ENCODE data around the gene OLIG3.

The OLIG3 gene

GRCh38 chr6:137472641-137473137 is 21.5 kb downstream of the OLIG3 start:
- no peaks in the 10 kb centered on the region for H3K36me3 ChIP-seq (ENCODE audit: low read depth)
- H3K27me3 ChIP-seq (ENCODE audit: insufficient read depth, poor library complexity, severe bottlenecking) = peaks cover 28% of the 10 kb centered on the region
- no peak for DNase-seq (ENCODE audit: low spot score)
- ATAC-seq (ENCODE audit: low read depth) = no peak
- no peak overlapping the region for H3K4me3 ChIP-seq (ENCODE audit: severe bottlenecking)
- H3K27ac ChIP-seq (ENCODE audit: poor library complexity, severe bottlenecking) = no peak overlapping the region
- H3K4me1 ChIP-seq (ENCODE audit: insufficient read depth, poor library complexity, severe bottlenecking) = no peaks in the 10 kb centered on the region
- H3K9me3 ChIP-seq (ENCODE audit: severe bottlenecking) = no peaks in the 10 kb centered on the region
- no peak for TF ChIP-seq CTCF (IDR thresholded peaks at IDR 0.05; ENCODE audit: poor library complexity, severe bottlenecking)

GRCh38 chr6:137471986-137472385 is 22.2 kb downstream of the OLIG3 start:
- Histone ChIP-seq H3K4me3 (ENCODE audit: severe bottlenecking) (no peak overlapping the region), H3K9me3 (ENCODE audit: severe bottlenecking) (no peaks in the 10 kb centered on the region), H3K27me3 (ENCODE audit: insufficient read depth, poor library complexity, severe bottlenecking) (peaks cover 28% of the 10 kb centered on the region), H3K27ac (ENCODE audit: poor library complexity, severe bottlenecking) (no peak overlapping the region), H3K36me3 (ENCODE audit: low read depth) (no peaks in the 10 kb centered on the region), H3K4me1 (ENCODE audit: insufficient read depth, poor library complexity, severe bottlenecking) (no peaks in the 10 kb centered on the region)
- no peak for DNase-seq (ENCODE audit: low spot score)
- no peak for ATAC-seq (ENCODE audit: low read depth)
- TF ChIP-seq CTCF (IDR thresholded peaks at IDR 0.05; ENCODE audit: poor library complexity, severe bottlenecking) = no peak

- Histone ChIP-seq H3K36me3 (ENCODE audit: low read depth) (no peaks in the 10 kb centered on the region), H3K27ac (ENCODE audit: poor library complexity, severe bottlenecking) (no peak overlapping the region), H3K4me3 (ENCODE audit: severe bottlenecking) (no peak overlapping the region), H3K9me3 (ENCODE audit: severe bottlenecking) (no peaks in the 10 kb centered on the region), H3K4me1 (ENCODE audit: insufficient read depth, poor library complexity, severe bottlenecking) (no peaks in the 10 kb centered on the region), H3K27me3 (ENCODE audit: insufficient read depth, poor library complexity, severe bottlenecking) (peaks cover 32% of the 10 kb centered on the region)
- no peak for TF ChIP-seq CTCF (IDR thresholded peaks at IDR 0.05; ENCODE audit: poor library complexity, severe bottlenecking)
- DNase-seq (ENCODE audit: low spot score) = no peak
- ATAC-seq (ENCODE audit: low read depth) = no peak
These were observed 22.7 kb downstream of the OLIG3 start for GRCh38 chr6:137471497-137471896.

GRCh38 chr6:137467211-137467610 is 27.0 kb downstream of the OLIG3 start:
- H3K9me3 ChIP-seq (ENCODE audit: severe bottlenecking) = no peaks in the 10 kb centered on the region
- H3K4me1 ChIP-seq (ENCODE audit: insufficient read depth, poor library complexity, severe bottlenecking) = no peaks in the 10 kb centered on the region
- no peaks in the 10 kb centered on the region for H3K36me3 ChIP-seq (ENCODE audit: low read depth)
- peaks cover 6% of the 10 kb centered on the region for H3K27me3 ChIP-seq (ENCODE audit: insufficient read depth, poor library complexity, severe bottlenecking)
- H3K27ac ChIP-seq (ENCODE audit: poor library complexity, severe bottlenecking) = no peak overlapping the region
- TF ChIP-seq CTCF (IDR thresholded peaks at IDR 0.05; ENCODE audit: poor library complexity, severe bottlenecking) = no peak
- DNase-seq (ENCODE audit: low spot score) (no peak), ATAC-seq (ENCODE audit: low read depth) (no peak)
- H3K4me3 ChIP-seq (ENCODE audit: severe bottlenecking) = no peak overlapping the region

- DNase-seq (ENCODE audit: low spot score) (no peak), ATAC-seq (ENCODE audit: low read depth) (no peak)
- H3K27ac ChIP-seq (ENCODE audit: poor library complexity, severe bottlenecking) = no peak overlapping the region
- H3K9me3 ChIP-seq (ENCODE audit: severe bottlenecking) = no peaks in the 10 kb centered on the region
- no peaks in the 10 kb centered on the region for H3K36me3 ChIP-seq (ENCODE audit: low read depth)
- H3K27me3 ChIP-seq (ENCODE audit: insufficient read depth, poor library complexity, severe bottlenecking) = peaks cover 6% of the 10 kb centered on the region
- no peak overlapping the region for H3K4me3 ChIP-seq (ENCODE audit: severe bottlenecking)
- no peaks in the 10 kb centered on the region for H3K4me1 ChIP-seq (ENCODE audit: insufficient read depth, poor library complexity, severe bottlenecking)
- no peak for TF ChIP-seq CTCF (IDR thresholded peaks at IDR 0.05; ENCODE audit: poor library complexity, severe bottlenecking)
These were observed 28.7 kb downstream of the OLIG3 start for GRCh38 chr6:137465378-137466009.
